Activated gamma-delta T cell (primary cell): ENCODE measurements around the gene ARID1A.

Experiments used
- DNase-seq: peaks from one replicate; lab custom pipeline; 2025; lab: John Stamatoyannopoulos, UW

The ARID1A gene

DNA sequence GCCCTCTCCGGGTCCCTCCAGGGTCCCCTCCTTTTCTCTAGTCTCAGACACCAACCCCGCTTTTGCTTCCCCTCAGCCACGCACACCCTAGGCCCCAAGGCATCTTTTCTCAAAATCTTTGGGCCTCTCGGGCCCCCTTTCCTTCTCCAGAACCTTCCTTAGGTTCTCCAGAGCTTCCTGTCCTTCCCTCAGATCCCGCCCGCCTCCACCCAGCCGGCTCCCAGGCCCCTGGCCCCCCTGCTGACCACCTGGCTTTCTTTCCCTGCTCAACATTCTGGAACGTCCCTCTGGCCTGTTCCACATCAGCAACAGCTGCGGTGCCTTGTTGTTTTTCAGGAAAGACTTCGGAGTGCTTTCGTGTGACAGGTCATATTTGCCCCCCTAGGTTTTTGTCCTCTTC, 131.8 kb downstream of the ARID1A start:
- DNase-seq = no peak

DNA sequence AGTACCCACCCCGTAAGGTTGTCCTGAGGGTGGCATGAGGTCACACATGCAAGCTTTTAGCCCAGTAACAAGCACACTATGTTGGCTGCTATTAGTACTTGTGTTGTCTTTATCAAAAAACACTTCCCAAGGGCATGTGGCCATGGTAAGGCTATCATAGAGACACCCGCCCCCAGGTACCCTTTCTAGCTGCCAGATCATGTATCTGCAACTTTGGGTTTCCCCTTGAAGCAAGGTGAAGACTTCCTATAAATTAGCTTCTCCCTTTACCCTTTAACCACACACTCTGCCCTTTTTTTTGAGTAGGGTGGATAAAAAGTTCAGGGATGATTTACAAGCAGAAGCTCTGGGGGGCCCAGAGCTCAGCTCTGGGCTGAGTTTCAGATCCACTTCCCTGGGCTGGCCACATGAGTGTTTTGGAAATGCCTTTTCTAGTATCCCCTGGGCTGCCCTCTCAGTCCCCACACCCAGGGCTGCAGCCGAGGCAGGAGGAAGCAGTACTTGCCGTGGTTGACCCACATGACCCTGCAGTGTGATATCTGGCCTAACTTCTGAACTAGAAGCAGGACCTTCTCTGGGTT, 132.7 kb downstream of the ARID1A start:
- DNase-seq = no peak

DNA sequence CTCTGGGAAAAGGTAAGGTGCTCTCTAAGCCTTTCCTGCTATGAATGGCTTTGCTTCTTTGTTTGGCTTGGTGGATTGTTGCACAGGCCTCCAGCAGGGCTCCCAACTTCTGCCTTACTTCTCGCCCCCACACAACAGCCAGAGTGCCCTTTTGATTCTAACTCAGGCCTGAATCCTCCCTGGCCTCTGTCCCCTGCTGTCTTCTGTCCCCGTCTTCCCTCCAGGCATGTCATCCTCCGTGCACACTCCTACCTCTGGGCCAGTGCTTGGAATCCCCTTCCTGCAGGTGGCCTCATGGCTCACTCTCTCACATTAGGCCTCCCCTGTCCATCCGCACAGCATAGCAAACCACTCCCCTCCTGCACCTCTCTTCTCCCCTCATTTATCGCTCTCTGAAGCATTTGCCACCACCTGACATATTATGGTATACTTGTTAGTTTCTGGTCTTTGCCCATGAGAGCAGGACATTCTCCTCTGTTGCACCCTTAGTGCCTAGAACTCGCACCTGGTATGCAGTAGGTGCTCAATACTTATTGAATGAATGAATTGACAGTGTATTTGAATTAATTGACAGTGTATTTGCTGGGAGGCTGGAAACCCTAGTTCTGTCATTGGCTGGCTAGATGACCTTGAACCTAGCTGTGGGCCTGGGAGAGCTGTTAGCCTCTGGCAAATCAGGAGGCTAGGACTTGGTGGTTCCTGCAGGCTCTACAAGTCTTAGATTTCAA, 133.5 kb downstream of the ARID1A start:
- no peak for DNase-seq

DNA sequence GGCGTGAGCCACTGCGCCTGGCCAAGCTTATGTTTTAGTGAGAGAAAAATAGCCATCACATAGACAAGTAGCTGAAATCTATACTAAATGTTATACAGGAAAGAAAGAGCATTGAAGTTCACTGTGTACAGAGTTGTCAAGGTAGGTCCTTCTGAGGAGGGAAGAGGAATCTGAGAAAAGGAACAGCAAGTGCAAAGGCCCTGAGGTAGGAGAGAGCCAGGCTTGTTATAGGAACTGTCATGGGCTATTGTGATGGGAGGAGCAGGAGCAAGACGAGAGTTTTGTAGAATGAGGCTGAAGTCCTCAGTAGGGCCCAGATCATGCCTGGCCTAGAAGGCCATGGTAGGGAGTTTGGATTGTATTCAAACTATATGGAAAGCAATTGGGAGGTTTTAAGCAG, 135.2 kb downstream of the ARID1A start:
- DNase-seq = no peak
